ENCODE data around the gene VSIG10L2. TPM values are rescaled to one million over a fixed set of nuclear protein-coding genes. Genes with fewer than 3 reads are reported as not detected.

VSIG10L2 gene
- polyA plus RNA-seq, 2 of the 4 experiments (the other 2 are of a cell fraction), result not detected

GRCh38 chr11:125945011-125945796 lies 640 bp upstream of the VSIG10L2 start:
- FAIRE-seq (no peak), DNase-seq (ENCODE audit: low read depth in 1 of 2, low spot score in 1 of 2) (no peak), ATAC-seq (no peak)
- Histone ChIP-seq H3K4me1 (no peaks in the 10 kb centered on the region), H3K4me3 (no peak overlapping the region), H3K4me2 (no peak overlapping the region), H3K9me3 (no peaks in the 10 kb centered on the region), H3K27ac (no peak overlapping the region)
- TF ChIP-seq RARB (CRISPR knock-in tag; IDR thresholded peaks at IDR 0.05), result no peak
- no peak for TF ChIP-seq ESRRA (IDR thresholded peaks at IDR 0.05; ENCODE audit: borderline replicate concordance, low read length)
- no peak for TF ChIP-seq HES2 (IDR thresholded peaks at IDR 0.05)
- TF ChIP-seq HOXA7 (CRISPR knock-in tag; IDR thresholded peaks at IDR 0.05), result no peak
- TF ChIP-seq NR3C1 (IDR thresholded peaks at IDR 0.05), result no peak
- no peak for TF ChIP-seq MYC (IDR thresholded peaks at IDR 0.05; ENCODE audit: borderline replicate concordance, low read length)
- TF ChIP-seq NFE2L2 (conservative IDR thresholded peaks at IDR 0.05; ENCODE audit: low read length), result no peak
- TF ChIP-seq POLR2A (IDR thresholded peaks at IDR 0.05; ENCODE audit: low read length), result no peak
- no peak for TF ChIP-seq RNF2 (IDR thresholded peaks at IDR 0.05; ENCODE audit: borderline replicate concordance, low read depth)
- no peak for TF ChIP-seq ZSCAN20 (CRISPR knock-in tag; IDR thresholded peaks at IDR 0.05)
- no peak for TF ChIP-seq ZC3H11A (IDR thresholded peaks at IDR 0.05)
- no peak for TF ChIP-seq CHD4 (IDR thresholded peaks at IDR 0.05; ENCODE audit: borderline replicate concordance)
- no peak for TF ChIP-seq SMC3 (IDR thresholded peaks at IDR 0.05)
- POLR2A ChIA-PET, result no interaction called here
- CTCF ChIA-PET, result interaction anchor here (0.6 to 4.4 kb wide), 2 partner anchors 116 to 229 kb away, joined by 3 to 26 read pairs; partner anchors contain the start of gene CDON
- WGBS (ENCODE audit: missing lambda C conversion rate), result 76% methylated on average over 15 of the region's 15 CpGs

- TF ChIP-seq JUNB (IDR thresholded peaks at IDR 0.05) (no peak), NPAS2 (CRISPR knock-in tag; IDR thresholded peaks at IDR 0.05; ENCODE audit: borderline replicate concordance) (no peak), SMC3 (IDR thresholded peaks at IDR 0.05) (no peak), CTCF (IDR thresholded peaks at IDR 0.05) (no peak), POLR2A (IDR thresholded peaks at IDR 0.05; ENCODE audit: low read length) (no peak), RFX5 (IDR thresholded peaks at IDR 0.05) (no peak), HMGXB4 (CRISPR knock-in tag; IDR thresholded peaks at IDR 0.05; ENCODE audit: borderline replicate concordance) (no peak), ESRRA (IDR thresholded peaks at IDR 0.05; ENCODE audit: borderline replicate concordance, low read length) (no peak), ATOH8 (CRISPR knock-in tag; IDR thresholded peaks at IDR 0.05; ENCODE audit: low read depth) (no peak), TFCP2L1 (CRISPR knock-in tag; IDR thresholded peaks at IDR 0.05) (no peak), ZC3H11A (IDR thresholded peaks at IDR 0.05) (no peak), BHLHE40 (IDR thresholded peaks at IDR 0.05; ENCODE audit: low read depth, low read length) (no peak), EP300 (IDR thresholded peaks at IDR 0.05) (no peak), RCOR1 (IDR thresholded peaks at IDR 0.05; ENCODE audit: low read depth, low read length) (no peak), NFE2L2 (conservative IDR thresholded peaks at IDR 0.05; ENCODE audit: low read length) (no peak), ZNF302 (CRISPR knock-in tag; IDR thresholded peaks at IDR 0.05) (no peak), RAD21 (conservative IDR thresholded peaks at IDR 0.05 in 1 of 2, IDR thresholded peaks at IDR 0.05 in 1 of 2) (no peak), HES2 (IDR thresholded peaks at IDR 0.05) (no peak), ZSCAN20 (CRISPR knock-in tag; IDR thresholded peaks at IDR 0.05) (no peak)
- FAIRE-seq, result no peak
- WGBS (ENCODE audit: missing lambda C conversion rate), result 74% methylated on average over 11 of the region's 14 CpGs
- no peak for ATAC-seq
- H3K4me1 ChIP-seq, result no peaks in the 10 kb centered on the region
- no peak overlapping the region for H3K4me3 ChIP-seq
- H3K9me3 ChIP-seq, result no peaks in the 10 kb centered on the region
- H3K4me2 ChIP-seq, result no peak overlapping the region
- ChIA-PET POLR2A (no interaction called here), CTCF (interaction anchor here (1.1 kb wide), 1 partner anchor 24 kb away, joined by 4 read pairs; no protein-coding TSS in a partner anchor)
- no peak overlapping the region for H3K27ac ChIP-seq
- DNase-seq (ENCODE audit: low read depth in 1 of 2, low spot score in 1 of 2), result no peak
Observed at GRCh38 chr11:125946712-125947418, 1.0 kb downstream of the VSIG10L2 start.
